ENCODE results near the gene SSBP4.

GRCh38 chr19:18457483-18458331 lies 38.5 kb downstream of the SSBP4 start:
- no peak for TF ChIP-seq CTCF (IDR thresholded peaks at IDR 0.05)
- no peak for TF ChIP-seq USF2 (IDR thresholded peaks at IDR 0.05; ENCODE audit: borderline replicate concordance, low read depth, low read length)
